Kidney glomerular epithelial cell (primary cell): ENCODE measurements around the gene VCAN.

Experiments used
- DNase-seq: peaks from one replicate; lab custom pipeline; 2025; lab: John Stamatoyannopoulos, UW

Gene VCAN

DNA sequence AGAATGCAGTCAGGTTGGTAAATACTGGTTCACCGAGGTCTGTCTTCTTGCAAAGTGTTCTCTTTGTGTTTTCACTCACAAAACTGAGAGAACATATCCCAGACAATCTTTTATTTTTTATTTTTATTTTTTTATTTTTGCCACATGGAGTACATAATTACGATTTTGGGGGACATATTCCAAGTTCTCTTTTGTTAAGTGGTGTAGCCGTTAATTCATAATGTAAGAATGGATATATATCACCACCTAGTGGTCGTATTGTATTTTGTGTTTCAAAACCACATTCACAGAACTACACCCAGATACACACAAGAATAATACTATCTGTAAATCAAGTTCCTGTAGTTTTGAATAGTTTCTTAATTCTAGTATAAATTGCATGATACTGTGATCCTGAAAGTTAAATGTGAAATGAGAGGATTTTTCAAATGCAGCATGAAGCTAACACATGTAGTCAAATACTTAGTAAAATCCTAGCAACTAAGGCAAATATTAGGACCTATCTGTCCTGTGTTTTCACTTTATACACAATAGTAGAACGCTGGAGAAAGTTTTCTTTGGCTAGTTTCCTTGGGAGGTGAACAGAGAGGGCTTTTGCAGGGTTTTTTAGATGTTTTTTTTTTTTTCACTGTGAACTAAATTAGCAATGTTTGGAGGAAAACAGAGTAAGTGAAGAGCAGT lies 92.7 kb downstream of the VCAN start:
- peak; percentile 39 for DNase-seq

DNA sequence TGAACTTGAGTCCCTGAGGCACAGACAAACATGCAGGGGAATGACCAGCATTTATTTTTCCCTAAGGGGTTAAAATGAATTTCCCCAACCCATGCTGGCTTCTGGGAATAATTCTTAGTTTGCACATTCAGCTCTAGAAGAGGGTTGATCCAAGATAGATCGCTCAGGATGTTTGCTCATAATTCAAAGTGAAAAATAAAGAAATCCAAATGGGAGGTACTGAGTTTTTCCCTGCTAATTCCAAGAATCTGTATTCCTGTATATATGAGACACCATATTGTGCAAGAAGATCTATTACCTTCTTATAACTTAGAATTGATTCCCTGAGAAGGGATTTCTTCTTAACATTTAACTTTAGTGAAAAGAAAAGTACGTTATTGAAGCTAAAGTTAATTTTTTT lies 96.2 kb downstream of the VCAN start:
- no peak for DNase-seq

DNA sequence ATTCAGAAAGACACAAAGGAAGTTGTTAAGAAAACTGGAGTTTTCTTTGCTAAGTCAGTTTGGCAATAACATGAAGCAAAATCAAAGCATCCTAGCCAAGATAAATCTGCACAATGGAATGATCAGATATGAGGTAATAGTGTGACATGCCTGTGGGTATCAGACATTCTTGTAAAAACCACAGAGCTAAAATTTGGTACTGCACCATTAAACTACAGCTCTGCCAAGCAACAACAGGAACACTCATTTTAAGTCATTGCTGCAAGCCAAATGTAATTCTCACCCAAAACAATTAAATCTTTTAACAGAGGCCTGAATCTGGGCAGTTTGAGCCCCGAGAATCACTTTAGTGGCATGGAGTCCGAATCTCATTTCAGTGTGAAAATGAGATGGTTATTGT lies 96.6 kb downstream of the VCAN start:
- peak; percentile 97 for DNase-seq

DNA sequence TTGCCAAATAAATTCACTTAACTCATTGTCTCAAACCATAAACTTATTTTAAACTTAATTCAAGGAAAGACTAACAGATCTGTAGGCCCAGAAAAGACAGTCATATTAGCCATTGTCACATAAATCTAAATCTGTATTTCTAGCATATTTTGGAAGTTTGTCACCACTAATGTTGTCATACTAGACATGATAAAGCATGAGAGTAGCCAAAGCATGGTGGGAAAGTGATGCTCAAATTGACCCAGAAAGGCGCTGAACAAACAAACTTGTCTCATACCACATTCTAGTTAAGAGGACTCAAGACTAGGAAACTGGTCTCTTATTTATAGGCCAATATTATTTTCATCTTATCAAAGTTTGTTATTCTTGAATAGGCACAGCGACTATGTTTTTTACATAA lies 99.4 kb downstream of the VCAN start:
- DNase-seq: no peak

DNA sequence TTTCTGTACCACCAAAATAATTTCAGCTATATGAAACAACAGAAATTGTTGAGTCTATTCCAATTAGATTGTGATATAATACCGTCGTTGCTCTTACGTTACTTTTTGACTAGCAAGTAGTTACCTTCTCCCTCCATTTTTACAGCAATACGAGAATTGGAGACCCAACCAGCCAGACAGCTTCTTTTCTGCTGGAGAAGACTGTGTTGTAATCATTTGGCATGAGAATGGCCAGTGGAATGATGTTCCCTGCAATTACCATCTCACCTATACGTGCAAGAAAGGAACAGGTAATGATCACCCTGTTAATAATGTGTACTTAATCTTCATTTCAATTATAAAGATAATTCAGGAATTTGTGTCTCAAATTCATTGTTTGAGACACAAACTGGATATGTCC lies 100.7 kb downstream of the VCAN start:
- no peak for DNase-seq

DNA sequence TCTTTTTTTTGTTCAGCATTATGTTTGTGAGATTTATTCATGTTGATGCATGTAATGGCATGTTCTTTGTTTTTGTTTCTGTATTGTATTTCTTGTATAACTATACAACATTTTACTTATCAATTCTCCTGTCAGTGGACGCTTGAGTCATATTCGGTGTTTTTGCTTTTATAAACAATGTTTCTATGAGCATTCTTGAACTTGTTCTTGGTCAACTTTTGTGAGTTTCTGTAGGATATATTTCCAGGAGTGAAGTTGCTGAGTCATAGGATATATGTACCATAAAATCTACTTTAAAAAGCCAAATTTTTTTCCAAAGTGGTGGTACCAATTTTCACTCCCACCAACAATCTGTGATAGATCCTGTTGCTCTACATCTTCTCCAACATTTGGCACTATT lies 104.8 kb downstream of the VCAN start:
- no peak for DNase-seq

DNA sequence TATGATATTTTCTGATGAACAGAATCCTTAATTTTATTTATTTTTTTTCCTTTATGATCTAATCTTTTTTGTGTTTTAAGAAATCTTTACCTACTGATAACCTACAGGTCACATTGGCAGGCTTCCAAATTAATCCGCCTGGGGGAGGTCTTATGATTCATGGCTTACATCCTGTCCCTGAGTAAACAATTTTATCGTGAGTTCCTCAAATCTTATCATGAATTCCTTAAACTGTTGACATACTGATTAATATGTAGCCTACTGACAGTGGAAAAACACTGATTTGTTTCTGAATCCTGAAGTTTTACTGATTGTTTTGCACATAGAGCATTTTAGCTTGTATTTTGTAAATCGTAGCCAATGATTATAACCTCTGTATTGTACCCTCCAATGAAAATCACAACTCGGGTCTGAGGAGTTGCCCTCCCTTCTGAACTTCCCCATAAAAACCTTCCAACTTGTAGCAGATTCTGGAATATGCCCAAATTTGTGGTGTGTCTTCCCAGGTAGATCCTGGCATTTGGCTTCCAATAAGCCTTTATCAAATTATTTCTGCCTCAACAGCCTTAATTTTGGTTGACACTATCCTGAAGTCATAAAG lies 105.6 kb downstream of the VCAN start:
- DNase-seq: peak; percentile 76

DNA sequence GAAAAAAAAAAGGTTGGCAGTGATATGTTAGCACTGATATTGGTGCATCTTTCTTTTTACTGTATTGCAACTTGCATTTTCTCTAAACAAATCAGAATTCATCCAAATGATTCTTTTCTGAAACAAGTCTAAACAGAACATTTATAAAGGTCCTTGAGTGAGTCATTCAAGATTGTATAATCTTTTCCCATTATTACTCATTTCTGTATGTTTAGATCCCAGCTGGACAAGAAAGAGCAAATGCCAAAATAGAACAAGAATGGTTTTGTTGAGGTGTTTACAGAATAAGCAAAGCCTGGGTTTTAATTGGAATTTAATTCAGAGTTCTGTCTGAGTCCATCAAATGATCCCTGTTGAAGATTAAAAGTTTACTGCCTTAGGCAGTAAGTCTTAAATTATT lies 112.3 kb downstream of the VCAN start:
- DNase-seq: no peak

DNA sequence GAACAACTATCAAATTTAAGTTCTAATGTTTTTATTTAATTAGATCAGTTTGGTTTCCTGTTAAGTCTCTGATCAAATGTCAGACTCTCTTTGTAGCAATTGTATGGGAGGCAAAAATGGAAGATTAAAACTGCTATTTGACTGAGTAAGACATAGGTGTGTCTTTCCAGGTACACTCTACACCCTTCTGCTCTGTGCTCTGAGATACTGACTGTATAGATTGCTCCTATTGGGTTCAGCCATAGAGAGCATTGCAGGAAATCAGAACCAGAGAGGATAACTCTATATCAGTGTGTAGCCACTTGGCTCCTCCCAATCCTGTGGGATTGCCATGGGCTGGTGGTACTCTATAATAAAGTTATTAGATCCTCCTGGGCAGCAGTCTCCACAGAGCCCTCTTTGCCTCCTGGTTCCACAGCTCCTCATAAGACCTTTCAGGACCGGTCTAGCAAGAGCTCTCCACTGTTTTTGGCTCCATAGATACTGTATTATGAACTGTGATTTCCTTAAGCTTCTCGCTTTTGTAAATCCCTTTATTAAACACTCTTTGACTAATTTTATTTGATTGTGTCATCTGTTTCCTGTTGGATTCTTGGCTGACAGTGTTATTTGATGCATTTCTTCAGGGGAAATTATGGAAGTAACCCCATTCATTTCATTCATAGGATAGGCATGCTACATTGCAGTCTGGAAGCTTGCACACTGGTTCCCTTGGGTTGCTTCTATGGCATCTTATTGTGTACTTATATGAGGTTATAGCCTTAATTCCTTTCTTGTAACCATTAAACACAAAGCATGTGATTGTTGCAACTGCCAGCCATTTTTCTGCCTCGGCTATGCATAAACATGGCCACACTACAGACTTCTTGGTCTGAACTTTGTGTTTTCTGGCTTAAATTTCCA lies 115.6 kb downstream of the VCAN start:
- DNase-seq: no peak

DNA sequence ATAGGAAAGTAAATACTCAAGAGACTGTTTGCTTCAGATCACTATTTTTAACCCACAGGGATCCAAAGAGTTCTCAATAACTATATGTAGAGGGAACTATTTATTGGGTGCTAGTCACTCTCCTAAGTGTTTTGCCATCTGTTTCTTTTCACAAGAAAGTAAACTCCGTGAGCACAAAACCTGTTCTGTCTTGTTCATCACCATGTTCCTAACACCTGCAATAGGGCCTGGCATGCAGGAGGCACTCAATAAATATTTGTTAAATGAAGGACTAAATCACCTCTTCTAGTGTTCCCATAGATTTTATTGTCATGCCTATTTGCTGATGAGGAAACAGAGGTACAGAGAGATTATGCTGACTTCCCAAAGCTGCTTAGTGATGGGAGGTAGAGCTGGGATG lies 118.2 kb downstream of the VCAN start:
- DNase-seq: no peak

DNA sequence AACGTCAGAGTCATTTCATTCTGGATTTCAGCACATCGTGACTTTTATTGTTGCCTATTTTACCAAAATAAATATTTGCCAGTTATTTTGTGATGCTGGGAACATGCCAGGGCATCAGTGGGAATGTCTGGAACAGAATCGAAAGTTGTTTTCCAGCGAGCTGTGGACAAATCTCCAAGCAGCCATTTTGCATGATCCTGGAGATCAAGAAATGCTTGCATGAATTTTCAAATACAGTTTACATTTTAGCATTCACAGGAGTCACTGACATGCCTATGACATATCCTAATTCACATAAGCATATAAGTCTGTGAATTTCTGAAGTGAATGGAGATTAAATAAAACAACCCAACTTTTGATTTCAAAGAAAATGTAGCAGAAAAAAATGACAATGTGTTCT lies 119.4 kb downstream of the VCAN start:
- no peak for DNase-seq

DNA sequence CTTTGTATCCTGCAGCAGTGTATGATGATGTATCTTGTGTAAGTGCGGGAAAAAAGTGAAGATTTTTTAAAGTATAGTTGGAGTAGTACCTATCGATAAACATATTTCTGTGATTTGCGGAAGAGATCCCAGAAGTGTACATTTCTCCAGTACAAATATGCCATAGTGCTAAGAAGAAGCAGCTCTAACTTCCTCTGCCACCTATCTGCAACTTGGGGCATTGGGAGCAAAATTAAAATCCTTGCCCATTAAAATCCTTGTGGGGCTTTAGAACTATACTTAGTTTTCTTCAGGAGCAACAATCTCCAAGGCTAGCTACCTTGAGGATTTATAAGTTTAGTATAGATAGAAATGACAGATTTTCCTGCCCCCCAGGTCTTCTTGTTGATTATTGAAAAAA lies 123.7 kb downstream of the VCAN start:
- DNase-seq: no peak

DNA sequence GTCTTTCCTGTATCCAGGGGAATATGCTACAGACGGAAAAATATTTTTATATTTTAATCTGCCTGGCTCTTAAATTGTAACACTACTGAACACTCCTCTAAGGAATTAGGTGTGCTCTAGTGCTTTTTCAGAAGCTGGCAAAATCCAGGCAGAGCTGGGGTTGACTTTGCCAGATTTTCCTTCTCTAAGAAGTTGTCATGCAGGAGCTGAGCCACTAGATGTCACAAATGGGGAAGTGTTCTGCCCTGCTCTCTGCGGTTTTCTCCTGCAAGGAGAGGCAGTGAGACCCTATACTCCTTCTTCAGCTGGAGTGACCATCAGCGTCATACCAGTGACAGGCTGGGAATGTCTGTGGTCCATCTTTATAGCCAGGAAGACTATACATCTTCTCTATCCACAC lies 136.6 kb downstream of the VCAN start:
- DNase-seq: peak; percentile 20

DNA sequence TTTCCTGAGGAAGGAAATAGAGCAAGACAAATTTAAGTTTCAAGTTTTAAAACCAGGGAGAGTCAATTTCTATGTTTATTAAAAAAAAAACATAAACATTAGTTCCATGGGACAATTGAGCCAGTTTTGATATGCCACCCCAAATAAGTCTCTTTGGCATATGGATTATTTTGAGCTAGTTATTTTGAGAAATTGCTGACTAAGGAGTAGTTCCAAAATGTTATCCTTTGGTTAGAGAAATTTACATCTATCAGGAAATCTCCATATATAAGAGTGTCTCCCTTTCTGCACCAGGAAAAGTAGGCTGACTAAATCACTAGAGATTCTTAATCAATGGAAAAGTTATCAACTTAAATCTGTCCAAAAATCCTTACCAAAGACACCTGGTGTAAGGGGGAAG lies 143.3 kb downstream of the VCAN start:
- no peak for DNase-seq

DNA sequence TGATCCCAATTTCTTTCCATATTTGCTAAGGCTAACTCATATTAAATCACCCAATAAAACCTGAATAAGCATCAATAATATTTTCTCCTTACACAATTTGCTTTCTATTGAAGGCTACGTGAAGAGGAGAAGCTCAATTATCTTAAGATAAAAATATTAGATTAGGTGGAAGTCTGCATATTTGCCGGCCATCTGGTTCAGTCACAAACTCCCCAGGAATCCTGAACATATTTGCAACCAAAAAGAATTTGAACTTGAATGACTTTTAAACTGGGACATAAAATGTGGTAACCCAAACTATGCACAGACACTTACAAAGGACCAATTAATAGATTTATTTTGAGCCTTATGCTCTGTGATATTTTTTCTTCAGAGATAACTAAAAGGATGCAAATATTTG lies 156.8 kb downstream of the VCAN start:
- DNase-seq: no peak
